Thymus (tissue), 11 donors: ENCODE measurements around the gene STX18. TPM values are rescaled to one million over a fixed set of nuclear protein-coding genes. Genes with fewer than 3 reads are reported as not detected.
"Not testable (repeated sequence)": the region's sequence is repeated elsewhere in the genome, so short reads cannot be mapped to it uniquely, and the experiment has no call there.

Experiments
- DNase-seq, 9 donors: peaks; one replicate each; pipeline ENCODE4 v3.0.0-alpha.2; 2013; ENCODE audit warnings: low spot score in 9 of 9, low read depth in 6 of 9, missing footprints in 1 of 9
- H3K27ac ChIP-seq, 2 donors: one replicate each; pipeline ENCODE4 v1.5.1; 2013; ENCODE audit warnings: control low read depth in 1 of 2, low read depth in 1 of 2, low read length in 1 of 2, mild to moderate bottlenecking in 1 of 2, moderate library complexity in 1 of 2
- H3K27me3 ChIP-seq, 2 donors: one replicate each; pipeline ENCODE4 v1.5.1; 2013; ENCODE audit warnings: low read length in 1 of 2; ENCODE audit not compliant: control insufficient read depth in 2 of 2, insufficient read depth in 1 of 2
- H3K36me3 ChIP-seq, 2 donors: one replicate each; pipeline ENCODE4 v1.5.1; 2013; ENCODE audit warnings: low read length in 1 of 2, mild to moderate bottlenecking in 1 of 2, moderate library complexity in 1 of 2; ENCODE audit not compliant: control insufficient read depth in 2 of 2, insufficient read depth in 2 of 2
- H3K4me1 ChIP-seq, 2 donors: one replicate each; pipeline ENCODE4 v1.5.1; 2013; ENCODE audit warnings: low read length in 2 of 2; ENCODE audit not compliant: control insufficient read depth in 2 of 2, insufficient read depth in 2 of 2
- H3K4me3 ChIP-seq, 2 donors: one replicate each; pipeline ENCODE4 v1.5.1; 2013; ENCODE audit warnings: low read length in 2 of 2, control low read depth in 1 of 2, mild to moderate bottlenecking in 1 of 2
- H3K9me3 ChIP-seq, 2 donors: one replicate each; pipeline ENCODE4 v1.5.1; 2013; ENCODE audit warnings: low read length in 1 of 2, mild to moderate bottlenecking in 1 of 2; ENCODE audit not compliant: control insufficient read depth in 2 of 2, insufficient read depth in 1 of 2
- WGBS: extraction: QIAGEN DNeasy Blood & Tissue Kit; methylation state at CpG from one replicate; pipeline ENCODE4 v1.1.7; 2013; 5-methylcytosine and 5-hydroxymethylcytosine counted together
- polyA plus RNA-seq: library from polyadenylated mRNA; stranded (reverse); fragments of 200-250 nt; gene quantifications from one replicate; pipeline ENCODE4 v1.2.3, GENCODE V29; 2013
- total RNA-seq: library from RNA; stranded (reverse); fragments of 120-200 nt; gene quantifications from one replicate; pipeline ENCODE4 v1.2.4, GENCODE V29; 2013
- donor health status: healthy.

Gene STX18
- total and polyA plus RNA-seq, 2 donors = 27.8 to 33.1 TPM

GRCh38 chr4:4577359-4577875, 35.6 kb upstream of the STX18 start:
- WGBS = 97% methylated on average over 1 of the region's 1 CpG

GRCh38 chr4:4575284-4576211, 33.7 kb upstream of the STX18 start:
- Histone ChIP-seq H3K27me3 (peaks cover 0 to 12% of the 10 kb centered on the region in 2 donors), H3K27ac (no peak overlapping the region), H3K9me3 (no peaks in the 10 kb centered on the region), H3K4me1 (peaks cover 0 to 3% of the 10 kb centered on the region in 2 donors), H3K36me3 (no peaks in the 10 kb centered on the region), H3K4me3 (peak overlapping the region; percentile 42 to 56)
- WGBS = 14% methylated on average over 71 of the region's 71 CpGs
- peak in 6 of 9 donors; percentile 6 to 50 (median 26) for DNase-seq

More at GRCh38 chr4:4577359-4577875, 35.6 kb upstream of the STX18 start:
- Histone ChIP-seq H3K9me3 (no peaks in the 10 kb centered on the region), H3K27me3 (peaks cover 0 to 12% of the 10 kb centered on the region in 2 donors), H3K36me3 (no peaks in the 10 kb centered on the region), H3K4me1 (peaks cover 0 to 3% of the 10 kb centered on the region in 2 donors), H3K4me3 (no peak overlapping the region), H3K27ac (no peak overlapping the region)
- DNase-seq = no peak

GRCh38 chr4:4574792-4575191, 32.9 kb upstream of the STX18 start:
- Histone ChIP-seq H3K27ac (no peak overlapping the region), H3K4me1 (peaks cover 0 to 3% of the 10 kb centered on the region in 2 donors), H3K36me3 (no peaks in the 10 kb centered on the region), H3K27me3 (peaks cover 0 to 12% of the 10 kb centered on the region in 2 donors), H3K4me3 (peak overlapping the region; percentile 42 to 56), H3K9me3 (no peaks in the 10 kb centered on the region)
- DNase-seq = peak in 3 of 9 donors; percentile 7 to 23 (median 12)
- 21% methylated on average over 8 of the region's 8 CpGs for WGBS

GRCh38 chr4:4574052-4574451, 32.2 kb upstream of the STX18 start:
- Histone ChIP-seq H3K4me3 (no peak overlapping the region), H3K4me1 (peaks cover 0 to 3% of the 10 kb centered on the region in 2 donors), H3K27me3 (peaks cover 0 to 12% of the 10 kb centered on the region in 2 donors), H3K9me3 (no peaks in the 10 kb centered on the region), H3K36me3 (no peaks in the 10 kb centered on the region), H3K27ac (no peak overlapping the region)
- 91% methylated on average over 5 of the region's 5 CpGs for WGBS
- DNase-seq = no peak

GRCh38 chr4:4572821-4573220, 31.0 kb upstream of the STX18 start:
- Histone ChIP-seq H3K36me3 (no peaks in the 10 kb centered on the region), H3K4me3 (no peak overlapping the region), H3K27ac (no peak overlapping the region), H3K27me3 (peaks cover 0 to 12% of the 10 kb centered on the region in 2 donors), H3K4me1 (peaks cover 0 to 3% of the 10 kb centered on the region in 2 donors), H3K9me3 (no peaks in the 10 kb centered on the region)
- WGBS = 65% methylated on average over 2 of the region's 2 CpGs
- DNase-seq = no peak

- DNase-seq, H3K4me3 ChIP-seq, H3K27me3 ChIP-seq, H3K36me3 ChIP-seq, H3K27ac ChIP-seq, H3K9me3 ChIP-seq, H3K4me1 ChIP-seq: not testable (repeated sequence)
- WGBS = 98% methylated on average over 4 of the region's 4 CpGs
These were observed 28.0 kb upstream of the STX18 start for GRCh38 chr4:4569861-4570260.

- H3K9me3 ChIP-seq = no peaks in the 10 kb centered on the region
- no peak for DNase-seq
- no peak overlapping the region for H3K27ac ChIP-seq
- H3K36me3 ChIP-seq = no peaks in the 10 kb centered on the region
- H3K27me3 ChIP-seq = no peaks in the 10 kb centered on the region
- WGBS = 96% methylated on average over 3 of the region's 3 CpGs
- no peaks in the 10 kb centered on the region for H3K4me1 ChIP-seq
- H3K4me3 ChIP-seq = no peak overlapping the region
These were observed 27.1 kb upstream of the STX18 start for GRCh38 chr4:4568806-4569427.

GRCh38 chr4:4566359-4566758, 24.5 kb upstream of the STX18 start:
- H3K4me1 ChIP-seq, H3K36me3 ChIP-seq, H3K9me3 ChIP-seq, H3K27ac ChIP-seq, H3K27me3 ChIP-seq, H3K4me3 ChIP-seq, DNase-seq: not testable (repeated sequence)

- H3K27me3 ChIP-seq = no peaks in the 10 kb centered on the region
- WGBS = 98% methylated on average over 3 of the region's 3 CpGs
- no peaks in the 10 kb centered on the region for H3K9me3 ChIP-seq
These were observed 22.7 kb upstream of the STX18 start for GRCh38 chr4:4564522-4564921.

More at GRCh38 chr4:4564522-4564921, 22.7 kb upstream of the STX18 start:
- no peaks in the 10 kb centered on the region for H3K4me1 ChIP-seq
- H3K36me3 ChIP-seq = no peaks in the 10 kb centered on the region
- H3K4me3 ChIP-seq = no peak overlapping the region
- no peak for DNase-seq
- no peak overlapping the region for H3K27ac ChIP-seq
